ENCODE measurements around the gene EHD1. TPM values are rescaled to one million over a fixed set of nuclear protein-coding genes. Genes with fewer than 3 reads are reported as not detected.

The EHD1 gene
- total and polyA plus RNA-seq, 2 of the 4 experiments (the other 2 are of a cell fraction): 107 to 209 TPM

- Histone ChIP-seq H3K56ac (ENCODE audit: extremely low read depth, insufficient read depth, low read length) (no peak overlapping the region), H3K36me3 (ENCODE audit: control insufficient read depth, insufficient read depth, low read length) (peaks cover 67% of the 10 kb centered on the region), H3K27ac (ENCODE audit: insufficient read depth, low read length) (no peak overlapping the region), H3K23ac (ENCODE audit: low read depth, low read length) (no peak overlapping the region), H3K79me1 (ENCODE audit: low read depth in 1 of 2, low read length in 2 of 2) (no peaks in the 10 kb centered on the region), H2AK9ac (replicated peaks; ENCODE audit: low read depth, low read length, poor library complexity) (no peak overlapping the region), H4K20me1 (ENCODE audit: insufficient read depth, low read length) (no peaks in the 10 kb centered on the region), H3K4me1 (ENCODE audit: control insufficient read depth, insufficient read depth, low read length) (no peaks in the 10 kb centered on the region), H2AFZ (replicated peaks; ENCODE audit: low read length, poor library complexity) (no peak overlapping the region), H4K5ac (ENCODE audit: low read depth, low read length) (no peak overlapping the region), H3K9me1 (ENCODE audit: insufficient read depth, low read length) (no peaks in the 10 kb centered on the region), H3K4me3 (ENCODE audit: insufficient read depth, low read depth, low read length) (no peak overlapping the region), H2BK15ac (ENCODE audit: low read depth, low read length) (no peak overlapping the region), H2BK120ac (ENCODE audit: low read depth, low read length) (no peak overlapping the region), H3K4me2 (ENCODE audit: low read depth, low read length) (no peak overlapping the region), H2BK5ac (ENCODE audit: low read depth, low read length, poor library complexity, severe bottlenecking) (no peak overlapping the region), H3K4ac (ENCODE audit: low read depth, low read length) (no peak overlapping the region), H3K9ac (ENCODE audit: low read depth, low read length) (no peak overlapping the region), H2AK5ac (ENCODE audit: low read depth, low read length) (no peak overlapping the region), H4K91ac (ENCODE audit: insufficient read depth, low read depth, low read length) (no peak overlapping the region), H4K8ac (ENCODE audit: low read depth in 2 of 2, low read length in 2 of 2) (no peak overlapping the region), H3K27me3 (ENCODE audit: control insufficient read depth, insufficient read depth, low read length) (no peaks in the 10 kb centered on the region), H3K14ac (replicated peaks; ENCODE audit: low read depth, low read length) (no peak overlapping the region), H3K9me3 (ENCODE audit: control insufficient read depth, insufficient read depth, low read length) (no peaks in the 10 kb centered on the region), H3K18ac (ENCODE audit: low read depth, low read length) (no peak overlapping the region), H2BK20ac (ENCODE audit: low read depth, low read length) (no peak overlapping the region)
- in situ Hi-C loops (cut with MboI; ENCODE audit: low sequenced_read_pairs) (no loop called here), intact Hi-C loops (cut with micrococcal nuclease) (no loop called here), dilution Hi-C loops (cut with HindIII; ENCODE audit: low sequenced_read_pairs, unreplicated experiment) (no loop called here)
- ChIA-PET POLR2A (ENCODE audit: unreplicated experiment) (no interaction called here), CTCF (no interaction called here)
- TF ChIP-seq MAFK (IDR thresholded peaks at IDR 0.05; ENCODE audit: low read depth, low read length) (no peak), RFX5 (IDR thresholded peaks at IDR 0.05; ENCODE audit: low read depth, low read length) (no peak), CTCF (conservative IDR thresholded peaks at IDR 0.05; ENCODE audit: low read depth, low read length) (no peak), NFE2L2 (IDR thresholded peaks at IDR 0.05; ENCODE audit: low read depth, low read length) (no peak), RCOR1 (IDR thresholded peaks at IDR 0.05; ENCODE audit: insufficient replicate concordance, low read length) (no peak), MXI1 (IDR thresholded peaks at IDR 0.05; ENCODE audit: borderline replicate concordance, low read depth, low read length) (no peak), USF2 (IDR thresholded peaks at IDR 0.05; ENCODE audit: low read depth, low read length) (no peak), FOS (IDR thresholded peaks at IDR 0.05; ENCODE audit: low read depth, low read length) (no peak), ELK1 (IDR thresholded peaks at IDR 0.05; ENCODE audit: borderline replicate concordance, low read depth, low read length) (no peak), POLR2A (IDR thresholded peaks at IDR 0.05; ENCODE audit: low read depth, low read length) (no peak), SMC3 (IDR thresholded peaks at IDR 0.05; ENCODE audit: low read depth, low read length) (no peak), CEBPB (IDR thresholded peaks at IDR 0.05; ENCODE audit: low read depth, low read length) (no peak)
- BruUV-seq (replicated peaks): no TSS peak
- ATAC-seq (ENCODE audit: low read depth) (no peak), DNase-seq (no peak)
- 96% methylated on average over 10 of the region's 17 CpGs; no CpG with 5 or more reads in 1 of the 2 experiments for WGBS, 2 experiments (ENCODE audit: extremely low coverage in 2 of 2, insufficient read length in 1 of 2)
These were observed 22.4 kb upstream of the EHD1 start for GRCh38 chr11:64900774-64901173.

All from IMR-90 (cell line).